Activated naive CD4-positive, alpha-beta T cell treated with anti-CD3 and anti-CD28 coated beads, Interleukin-2, amount 10 ng/mL, durations not matched to agents 5 hours and 36 hours (primary cell): ENCODE data around the gene TSPAN32. TPM values are rescaled to one million over a fixed set of nuclear protein-coding genes. Genes with fewer than 3 reads are reported as not detected.

Source experiments
- total RNA-seq, 2 experiments: library from RNA; stranded (reverse); gene quantifications; one replicate each; pipeline ENCODE4 v1.2.3, GENCODE V29; 2021

The TSPAN32 gene
- total RNA-seq, result 10 to 100 TPM; 54.7 to 59.5 TPM

GRCh38 chr11:2301631-2302305, at the start of gene TSPAN32, which contains the start of gene C11orf21:
Gene TSPAN32 (plus strand): TSS chr11:2302013. CDS start chr11:2302150, 137 bp downstream.
Gene C11orf21 (minus strand): TSS chr11:2301918. CDS start chr11:2301808, 110 bp downstream.

GRCh38 chr11:2270322-2271076, 31.3 kb upstream of the TSPAN32 start, which contains the start of gene ASCL2:
Gene ASCL2 (minus strand): TSS chr11:2270588. CDS start chr11:2270332, 256 bp downstream.

Other genes starting within 250 kb of the TSPAN32 start
- not detected for gene IGF2, start 162.6 kb upstream of the TSPAN32 start, total RNA-seq
- gene INS, start 140.8 kb upstream of the TSPAN32 start, total RNA-seq, result not detected
- not detected for gene TH, start 130.2 kb upstream of the TSPAN32 start, total RNA-seq
- gene ASCL2, start 31.4 kb upstream of the TSPAN32 start, total RNA-seq, result under 1 TPM; 0.45 to 0.48 TPM
- 10 to 100 TPM; 68.0 to 71.7 TPM for gene C11orf21, start 95 bp upstream of the TSPAN32 start, total RNA-seq
- gene CD81, start 75.3 kb downstream of the TSPAN32 start, total RNA-seq, result 100 to 1,000 TPM; 115 to 121 TPM
- 10 to 100 TPM; 36.7 to 38.5 TPM for gene TSSC4, start 98.7 kb downstream of the TSPAN32 start, total RNA-seq
- gene TRPM5, start 142.5 kb downstream of the TSPAN32 start, total RNA-seq, result under 1 TPM in 1 of 2 experiments, not detected in 1; 0.05 TPM
- 10 to 100 TPM; 26.9 to 28.7 TPM for gene KCNQ1, start 143.0 kb downstream of the TSPAN32 start, total RNA-seq